OCI-LY3 (cell line): Measurements from ENCODE around the gene GLI2.

ENCODE experiments used
- H2AFZ ChIP-seq: fragments of 200-600, 300-600 bp; shearing (Covaris generic); 2 replicates; pipeline ENCODE4 v1.6.0; 2014; ENCODE audit warnings: antibody characterized with exemption, low read depth, low read length
- H3K27ac ChIP-seq: fragments of 200-600, 300-600 bp; sonication (generic); 2 replicates; pipeline ENCODE4 v1.5.1; 2014; ENCODE audit warnings: mild to moderate bottlenecking, low read length, moderate library complexity, mixed read lengths
- H3K27me3 ChIP-seq: fragments of 200-600, 300-600 bp; sonication (generic); 2 replicates; pipeline ENCODE4 v1.6.1; 2014; ENCODE audit warnings: low read depth, low read length, mixed read lengths
- H3K36me3 ChIP-seq: fragments of 200-600, 300-600 bp; sonication (generic); replicated peaks from 2 replicates; pipeline ENCODE3; 2014; ENCODE audit warnings: low read depth, low read length, mixed read lengths
- H3K4me1 ChIP-seq: fragments of 300-600, 200-600 bp; sonication (generic); 2 replicates; pipeline ENCODE4 v1.6.1; 2014; ENCODE audit warnings: low read length, mixed read lengths
- H3K4me2 ChIP-seq: fragments of 200-600, 300-600 bp; sonication (generic); 2 replicates; pipeline ENCODE4 v1.6.1; 2014; ENCODE audit warnings: low read length, mixed read lengths
- H3K4me3 ChIP-seq: fragments of 300-600, 200-600 bp; sonication (generic); 2 replicates; pipeline ENCODE4 v1.5.1; 2014; ENCODE audit warnings: antibody characterized with exemption, mild to moderate bottlenecking, low read length, moderate library complexity
- H3K79me2 ChIP-seq: fragments of 300-600, 200-600 bp; shearing (Covaris generic); 2 replicates; pipeline ENCODE4 v1.6.1; 2014; ENCODE audit warnings: mild to moderate bottlenecking, low read length, mixed read lengths
- H3K9ac ChIP-seq: fragments of 300-600, 200-600 bp; shearing (Covaris generic); 2 replicates; pipeline ENCODE4 v1.6.0; 2014; ENCODE audit warnings: mild to moderate bottlenecking, low read length, moderate library complexity
- H3K9me3 ChIP-seq: fragments of 200-600, 300-600 bp; shearing (Covaris generic); 2 replicates; pipeline ENCODE4 v1.6.1; 2014; ENCODE audit warnings: low read length, mixed read lengths; ENCODE audit not compliant: insufficient read depth
- H4K20me1 ChIP-seq: fragments of 200-600, 300-600 bp; sonication (generic); 2 replicates; pipeline ENCODE4 v1.6.1; 2016; ENCODE audit warnings: low read length, mixed read lengths; ENCODE audit not compliant: insufficient read depth
- EZH2phosphoT487 ChIP-seq: fragments of 200-600 bp; shearing (Covaris generic); IDR thresholded peaks from 2 replicates; pipeline ENCODE4 v1.6.1; 2018; ENCODE audit warnings: antibody characterized with exemption, mixed run types, low read depth
- TF ChIP-seq, protein P1 (sequence below): fragments of 200-600, 300-600 bp; sonication (generic); IDR thresholded peaks from 2 replicates; pipeline ENCODE4 v1.5.1; 2014; ENCODE audit warnings: antibody characterized with exemption, low read length, low read depth

GLI2 gene

DNA sequence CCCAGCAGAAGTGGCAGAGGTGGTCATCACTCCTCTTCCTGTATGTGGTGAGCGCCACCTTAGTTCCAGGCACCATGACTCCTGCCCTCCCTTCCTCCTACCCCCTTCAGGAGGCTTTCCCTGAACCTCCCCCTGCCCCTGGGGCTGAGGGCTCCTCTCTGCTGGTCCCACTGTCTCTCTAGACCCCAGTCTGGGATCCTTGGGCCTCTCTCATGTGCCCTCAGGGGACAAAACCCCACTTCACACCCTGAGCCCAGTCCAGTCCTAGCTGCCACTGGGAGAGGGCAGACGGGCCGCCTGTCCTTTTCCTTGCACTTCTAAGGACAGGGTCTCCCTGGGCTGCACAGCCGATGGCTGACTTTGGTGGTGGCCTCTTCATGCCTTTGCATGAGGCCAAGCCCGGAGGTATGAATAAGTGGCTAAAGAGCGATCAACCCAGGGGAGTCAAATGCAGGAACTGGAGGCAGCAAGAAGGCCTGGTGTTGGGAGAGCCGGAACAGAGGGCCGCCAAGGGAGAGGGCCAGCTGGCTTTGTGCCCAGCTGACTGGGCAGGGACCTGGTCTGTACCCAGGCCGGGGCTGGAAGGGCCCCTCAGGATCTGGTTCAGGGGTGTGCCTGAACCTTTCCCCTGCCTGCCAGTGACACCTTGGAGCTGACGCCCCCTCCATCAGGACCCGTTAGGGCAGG is 29.5 kb downstream of the GLI2 start:
- Histone ChIP-seq H3K4me2 (no peak overlapping the region), H3K27ac (no peak overlapping the region), H2AFZ (no peak overlapping the region), H3K9me3 (no peaks in the 10 kb centered on the region), H3K9ac (no peak overlapping the region), H3K4me3 (no peak overlapping the region), H3K27me3 (no peaks in the 10 kb centered on the region), H3K4me1 (no peaks in the 10 kb centered on the region), H3K79me2 (no peaks in the 10 kb centered on the region), H4K20me1 (no peaks in the 10 kb centered on the region), H3K36me3 (no peaks in the 10 kb centered on the region)
- TF ChIP-seq, protein P1, sequence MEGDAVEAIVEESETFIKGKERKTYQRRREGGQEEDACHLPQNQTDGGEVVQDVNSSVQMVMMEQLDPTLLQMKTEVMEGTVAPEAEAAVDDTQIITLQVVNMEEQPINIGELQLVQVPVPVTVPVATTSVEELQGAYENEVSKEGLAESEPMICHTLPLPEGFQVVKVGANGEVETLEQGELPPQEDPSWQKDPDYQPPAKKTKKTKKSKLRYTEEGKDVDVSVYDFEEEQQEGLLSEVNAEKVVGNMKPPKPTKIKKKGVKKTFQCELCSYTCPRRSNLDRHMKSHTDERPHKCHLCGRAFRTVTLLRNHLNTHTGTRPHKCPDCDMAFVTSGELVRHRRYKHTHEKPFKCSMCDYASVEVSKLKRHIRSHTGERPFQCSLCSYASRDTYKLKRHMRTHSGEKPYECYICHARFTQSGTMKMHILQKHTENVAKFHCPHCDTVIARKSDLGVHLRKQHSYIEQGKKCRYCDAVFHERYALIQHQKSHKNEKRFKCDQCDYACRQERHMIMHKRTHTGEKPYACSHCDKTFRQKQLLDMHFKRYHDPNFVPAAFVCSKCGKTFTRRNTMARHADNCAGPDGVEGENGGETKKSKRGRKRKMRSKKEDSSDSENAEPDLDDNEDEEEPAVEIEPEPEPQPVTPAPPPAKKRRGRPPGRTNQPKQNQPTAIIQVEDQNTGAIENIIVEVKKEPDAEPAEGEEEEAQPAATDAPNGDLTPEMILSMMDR: no peak
- no peak for TF ChIP-seq EZH2phosphoT487

DNA sequence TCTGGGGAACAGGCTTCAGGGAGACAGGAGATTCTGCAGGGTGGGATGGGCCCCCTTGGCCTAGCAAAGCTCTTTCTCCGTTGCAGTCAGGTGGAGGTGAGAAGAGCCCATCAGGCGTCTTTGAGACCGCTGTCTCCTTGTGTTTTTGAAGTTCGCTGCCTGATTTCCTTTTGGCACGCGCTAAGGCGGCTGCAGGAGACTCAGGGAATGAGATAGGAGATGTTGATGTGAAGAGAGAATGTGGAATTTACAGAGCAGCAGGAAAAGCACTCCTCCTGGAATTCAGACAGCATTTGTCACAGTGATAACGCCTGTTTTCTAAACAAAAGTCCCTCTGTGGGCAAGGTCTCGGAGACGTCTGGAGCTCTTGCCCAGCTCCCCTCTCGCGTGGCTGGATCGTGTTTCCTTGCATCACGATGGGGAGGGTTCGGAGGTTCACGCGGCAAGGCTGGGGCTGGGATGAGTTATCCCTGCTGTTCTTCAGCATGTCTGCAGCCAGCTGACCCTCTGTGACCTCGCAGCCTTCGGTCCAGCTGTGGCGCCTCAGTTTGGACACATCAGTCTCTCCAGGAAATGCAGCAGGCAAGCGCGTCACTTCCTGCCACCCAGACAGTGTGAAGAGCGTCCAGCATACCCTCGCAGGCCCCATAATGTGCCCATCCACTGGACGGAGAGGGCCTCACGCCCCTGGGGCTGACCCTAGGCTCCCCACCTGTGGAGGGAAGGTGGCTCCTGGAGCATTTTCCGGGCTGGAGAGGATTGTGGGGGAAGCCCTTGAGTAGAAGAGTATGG is 30.2 kb downstream of the GLI2 start:
- Histone ChIP-seq H2AFZ (no peak overlapping the region), H3K4me3 (no peak overlapping the region), H3K27me3 (no peaks in the 10 kb centered on the region), H3K4me2 (no peak overlapping the region), H3K79me2 (no peaks in the 10 kb centered on the region), H3K27ac (no peak overlapping the region), H4K20me1 (no peaks in the 10 kb centered on the region), H3K4me1 (no peaks in the 10 kb centered on the region), H3K9me3 (no peaks in the 10 kb centered on the region), H3K9ac (no peak overlapping the region), H3K36me3 (no peaks in the 10 kb centered on the region)
- no peak for TF ChIP-seq EZH2phosphoT487
- TF ChIP-seq, protein P1: no peak

- no peak overlapping the region for H3K27ac ChIP-seq
- no peak overlapping the region for H3K9ac ChIP-seq
- no peaks in the 10 kb centered on the region for H3K4me1 ChIP-seq
- no peak overlapping the region for H3K4me2 ChIP-seq
- no peak overlapping the region for H2AFZ ChIP-seq
- no peaks in the 10 kb centered on the region for H3K9me3 ChIP-seq
- H3K36me3 ChIP-seq: no peaks in the 10 kb centered on the region
- no peaks in the 10 kb centered on the region for H3K27me3 ChIP-seq
- H3K79me2 ChIP-seq: no peaks in the 10 kb centered on the region
- H4K20me1 ChIP-seq: no peaks in the 10 kb centered on the region
- TF ChIP-seq, protein P1: no peak
- no peak for TF ChIP-seq EZH2phosphoT487
- H3K4me3 ChIP-seq: no peak overlapping the region
Measured at GRCh38 chr2:120766470-120767351, 31.0 kb downstream of the GLI2 start.
